ENCODE data around the gene TMEM164.

DNA sequence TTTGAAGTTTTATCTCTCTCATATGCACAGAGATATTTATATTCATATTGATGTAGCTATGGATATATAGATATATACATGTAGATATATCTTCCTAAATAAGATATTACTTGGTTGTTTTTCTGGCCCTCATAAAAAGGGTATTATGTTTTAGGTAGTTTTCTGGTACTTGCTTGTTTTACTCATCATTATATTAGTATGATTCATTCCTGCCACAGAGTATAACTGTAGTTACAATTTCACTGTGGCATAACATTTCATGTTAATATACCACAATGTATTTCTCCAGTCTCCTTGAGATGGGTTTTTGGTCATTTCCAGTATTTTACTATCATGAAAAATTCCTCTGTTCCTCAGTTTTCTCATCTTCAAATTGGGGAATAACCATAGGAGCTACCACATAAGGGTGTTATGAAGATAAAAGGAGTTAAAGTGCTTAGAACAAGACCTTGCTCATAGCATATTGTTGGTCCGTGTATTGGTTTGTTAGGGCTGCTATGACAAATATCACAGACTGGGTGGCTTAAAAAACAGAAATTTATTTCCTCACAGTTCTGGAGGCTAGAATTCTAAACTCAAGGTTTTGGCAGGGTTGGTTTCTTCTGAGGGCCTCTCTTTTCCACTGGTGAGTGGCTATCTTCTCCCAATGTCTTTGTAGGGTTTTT is 129.7 kb downstream of the TMEM164 start:
- TF ChIP-seq POLR2A (IDR thresholded peaks at IDR 0.05) = no peak
- TF ChIP-seq, protein P1, sequence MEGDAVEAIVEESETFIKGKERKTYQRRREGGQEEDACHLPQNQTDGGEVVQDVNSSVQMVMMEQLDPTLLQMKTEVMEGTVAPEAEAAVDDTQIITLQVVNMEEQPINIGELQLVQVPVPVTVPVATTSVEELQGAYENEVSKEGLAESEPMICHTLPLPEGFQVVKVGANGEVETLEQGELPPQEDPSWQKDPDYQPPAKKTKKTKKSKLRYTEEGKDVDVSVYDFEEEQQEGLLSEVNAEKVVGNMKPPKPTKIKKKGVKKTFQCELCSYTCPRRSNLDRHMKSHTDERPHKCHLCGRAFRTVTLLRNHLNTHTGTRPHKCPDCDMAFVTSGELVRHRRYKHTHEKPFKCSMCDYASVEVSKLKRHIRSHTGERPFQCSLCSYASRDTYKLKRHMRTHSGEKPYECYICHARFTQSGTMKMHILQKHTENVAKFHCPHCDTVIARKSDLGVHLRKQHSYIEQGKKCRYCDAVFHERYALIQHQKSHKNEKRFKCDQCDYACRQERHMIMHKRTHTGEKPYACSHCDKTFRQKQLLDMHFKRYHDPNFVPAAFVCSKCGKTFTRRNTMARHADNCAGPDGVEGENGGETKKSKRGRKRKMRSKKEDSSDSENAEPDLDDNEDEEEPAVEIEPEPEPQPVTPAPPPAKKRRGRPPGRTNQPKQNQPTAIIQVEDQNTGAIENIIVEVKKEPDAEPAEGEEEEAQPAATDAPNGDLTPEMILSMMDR (IDR thresholded peaks at IDR 0.05) = no peak

All from heart left ventricle (tissue), 13 donors.